ENCODE measurements around the gene CLEC3B. TPM values are rescaled to one million over a fixed set of nuclear protein-coding genes. Genes with fewer than 3 reads are reported as not detected.

CLEC3B gene
- total and polyA plus RNA-seq, 2 of the 8 experiments (the other 6 are each of a cell fraction or from before 2014, with no cell fraction given), result 0.32 TPM; not detected in 1

DNA sequence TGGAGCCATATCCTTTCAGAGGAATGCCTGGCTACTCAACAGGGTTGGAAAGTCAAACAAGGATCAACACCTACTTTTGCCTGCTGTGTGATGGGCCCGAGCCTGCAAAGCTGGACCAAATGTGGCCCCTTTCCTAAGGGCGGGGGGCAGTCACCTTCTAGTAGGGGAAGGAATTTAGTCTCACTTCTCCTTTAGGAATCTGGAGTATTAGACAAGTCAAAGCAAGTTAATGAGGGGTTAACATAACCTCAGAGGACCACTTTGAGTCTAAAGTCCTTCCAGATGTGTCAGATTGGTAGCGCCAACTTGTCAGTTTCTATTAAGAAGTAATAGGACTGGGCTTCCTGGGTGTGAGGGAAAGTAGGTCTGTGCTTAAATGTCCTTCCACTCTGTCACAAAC, 43.3 kb upstream of the CLEC3B start:
- no peak overlapping the region for H3K4me2 ChIP-seq (ENCODE audit: insufficient read depth in 1 of 2, low read depth in 2 of 2, low read length in 2 of 2)
- no peak overlapping the region for H2BK5ac ChIP-seq (ENCODE audit: low read depth, low read length)
- TF ChIP-seq PHF8 (conservative IDR thresholded peaks at IDR 0.05; ENCODE audit: low read depth, low read length) (no peak), BRCA1 (IDR thresholded peaks at IDR 0.05; ENCODE audit: low read depth, low read length) (no peak), BACH1 (IDR thresholded peaks at IDR 0.05; ENCODE audit: low read length) (no peak), BCL11A (IDR thresholded peaks at IDR 0.05; ENCODE audit: low read depth in 2 of 2, low read length in 2 of 2) (no peak), SP4 (IDR thresholded peaks at IDR 0.05; ENCODE audit: low read length) (no peak), TAF1 (IDR thresholded peaks at IDR 0.05; ENCODE audit: low read depth, low read length) (no peak), SP1 (IDR thresholded peaks at IDR 0.05; ENCODE audit: low read depth, low read length) (no peak), HDAC2 (IDR thresholded peaks at IDR 0.05; ENCODE audit: borderline replicate concordance in 1 of 2, low read depth in 2 of 2, low read length in 2 of 2) (no peak), ZNF274 (IDR thresholded peaks at IDR 0.05; ENCODE audit: borderline replicate concordance, extremely low read depth, low read length) (no peak), HDAC6 (IDR thresholded peaks at IDR 0.05; ENCODE audit: low read depth, low read length) (no peak), TBP (IDR thresholded peaks at IDR 0.05; ENCODE audit: low read depth, low read length) (no peak), GABPA (IDR thresholded peaks at IDR 0.05; ENCODE audit: borderline replicate concordance, insufficient read depth, low read length) (no peak), EGR1 (IDR thresholded peaks at IDR 0.05; ENCODE audit: borderline replicate concordance, low read depth, low read length) (no peak), EZH2 (IDR thresholded peaks at IDR 0.05; ENCODE audit: low read depth, low read length, severe bottlenecking) (no peak)
- TF ChIP-seq, protein P1, sequence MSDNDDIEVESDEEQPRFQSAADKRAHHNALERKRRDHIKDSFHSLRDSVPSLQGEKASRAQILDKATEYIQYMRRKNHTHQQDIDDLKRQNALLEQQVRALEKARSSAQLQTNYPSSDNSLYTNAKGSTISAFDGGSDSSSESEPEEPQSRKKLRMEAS (IDR thresholded peaks at IDR 0.05), result no peak
- H3K27ac ChIP-seq (ENCODE audit: low read depth, low read length), result no peak overlapping the region
- CTCF ChIA-PET (ENCODE audit: partially characterized antibody), result interaction anchor here (1.1 to 2.9 kb wide), 5 partner anchors 7 to 69 kb away, joined by 3 to 18 read pairs (median 6); no protein-coding TSS in a partner anchor
- H3K4me1 ChIP-seq (replicated peaks in 1 of 4; ENCODE audit: control insufficient read depth in 3 of 4, insufficient read depth in 4 of 4, low read length in 3 of 4), result no peaks in the 10 kb centered on the region
- no peak overlapping the region for H3K14ac ChIP-seq (ENCODE audit: insufficient read length)
- H3K79me1 ChIP-seq (ENCODE audit: low read depth, low read length), result peaks cover 22% of the 10 kb centered on the region
- H3K23me2 ChIP-seq (ENCODE audit: low read depth, low read length), result no peaks in the 10 kb centered on the region
- peaks cover 10 to 13% of the 10 kb centered on the region in 2 experiments for H4K20me1 ChIP-seq (replicated peaks in 1 of 2; ENCODE audit: control insufficient read depth in 1 of 2, insufficient read depth in 2 of 2, low read length in 2 of 2)
- peaks cover 41 to 95% of the 10 kb centered on the region in 2 experiments for H3K79me2 ChIP-seq (ENCODE audit: control insufficient read depth in 1 of 2, insufficient read depth in 2 of 2, low read length in 2 of 2)
- H3K56ac ChIP-seq (replicated peaks; ENCODE audit: insufficient read length, low read depth, low read length), result no peak overlapping the region
- H2BK20ac ChIP-seq (ENCODE audit: low read length), result no peak overlapping the region
- no peak overlapping the region for H4K8ac ChIP-seq (ENCODE audit: extremely low read depth, insufficient read depth, low read length)
- no peak overlapping the region for H2AFZ ChIP-seq (ENCODE audit: low read length)
- DNase-seq (ENCODE audit: low read depth in 1 of 2, low spot score in 2 of 2), result no peak
- no peak overlapping the region for H3K18ac ChIP-seq (ENCODE audit: extremely low read depth, low read length)
- H3K23ac ChIP-seq (ENCODE audit: insufficient read length), result no peak overlapping the region
- no peak overlapping the region for H2BK120ac ChIP-seq (replicated peaks; ENCODE audit: low read depth, low read length)
- H2BK15ac ChIP-seq (ENCODE audit: low read length), result no peak overlapping the region
- no peak overlapping the region for H3K4ac ChIP-seq (replicated peaks; ENCODE audit: insufficient read length, low read depth, low read length)
- peaks cover 2 to 11% of the 10 kb centered on the region in 2 experiments; a peak in 1 of 4 replicates for H3K9me3 ChIP-seq (ENCODE audit: insufficient read depth in 2 of 2, low read depth in 1 of 2, low read length in 1 of 2)
- H3K27me3 ChIP-seq (replicated peaks in 1 of 4; ENCODE audit: control insufficient read depth in 3 of 4, extremely low read depth in 1 of 4, insufficient read depth in 3 of 4, low read length in 3 of 4), result no peaks in the 10 kb centered on the region
- no peak overlapping the region for H3K9ac ChIP-seq (replicated peaks in 1 of 4; ENCODE audit: extremely low read depth in 1 of 4, low read depth in 3 of 4, low read length in 3 of 4)
- no peak for FAIRE-seq
- peaks cover 0 to 21% (median 5%) of the 10 kb centered on the region in 4 experiments; a peak in 4 of 8 replicates for H3K36me3 ChIP-seq (ENCODE audit: control insufficient read depth in 2 of 4, insufficient read depth in 4 of 4, low read length in 3 of 4)
- H3K4me3 ChIP-seq (ENCODE audit: extremely low read depth in 1 of 4, insufficient read depth in 2 of 4, low read depth in 3 of 4, low read length in 4 of 4), result no peak overlapping the region
- POLR2A ChIA-PET (ENCODE audit: partially characterized antibody), result interaction anchor here (1.0 to 6.6 kb wide), 3 partner anchors 7 to 35 kb away, joined by 3 to 48 read pairs (median 11); partner anchors contain the start of genes EXOSC7 and ZDHHC3
- H4K5ac ChIP-seq (ENCODE audit: insufficient read length, low read depth, low read length), result no peak overlapping the region
- 94% methylated on average over 3 of the region's 3 CpGs; no CpG with 5 or more reads in 1 of the 2 experiments for WGBS, 2 experiments (ENCODE audit: extremely low coverage in 1 of 2, insufficient coverage in 1 of 2, insufficient read length in 1 of 2, insufficient replicate concordance in 2 of 2, low coverage in 1 of 2, low lambda C conversion rate in 2 of 2, missing lambda C conversion rate in 1 of 2)
- no peak overlapping the region for H2BK12ac ChIP-seq (ENCODE audit: low read depth, low read length)
- no peak overlapping the region for H2AK5ac ChIP-seq (ENCODE audit: low read depth, low read length)
- H4K91ac ChIP-seq (replicated peaks; ENCODE audit: insufficient read length, low read length), result no peak overlapping the region
